Upper lobe of left lung (tissue), 6 donors: ENCODE results near the gene FUCA2. TPM values are rescaled to one million over a fixed set of nuclear protein-coding genes. Genes with fewer than 3 reads are reported as not detected.

ENCODE experiments used
- ATAC-seq, 2 donors: fragments of 200-7000 bp; cut with Tn5 transposase; one replicate each; pipeline ENCODE4 v1.9.1; 2022; ENCODE audit warnings: mild to moderate bottlenecking in 2 of 2, moderate library complexity in 2 of 2; ENCODE audit not compliant: low FRiP score in 2 of 2
- DNase-seq, 2 donors: peaks; one replicate each; pipeline ENCODE4 v3.0.0-alpha.2; 2019 to 2020
- H3K27ac ChIP-seq, 4 donors: fragments of 200-600 bp; sonication (generic); one replicate each; pipeline ENCODE4 v1.5.1; 2016 to 2019
- H3K27me3 ChIP-seq, 4 donors: fragments of 200-600 bp; sonication (generic); one replicate each; pipeline ENCODE4 v1.5.1; 2017 to 2019
- H3K36me3 ChIP-seq, 4 donors: fragments of 200-600 bp; sonication (generic); one replicate each; pipeline ENCODE4 v1.5.1; 2016 to 2019
- H3K4me1 ChIP-seq, 4 donors: fragments of 200-600 bp; sonication (generic); one replicate each; pipeline ENCODE4 v1.5.1; 2018 to 2019
- H3K4me3 ChIP-seq, 4 donors: fragments of 200-600 bp; sonication (generic); one replicate each; pipeline ENCODE4 v1.5.1; 2017 to 2019; ENCODE audit warnings: mild to moderate bottlenecking in 2 of 4, moderate library complexity in 1 of 4
- H3K9me3 ChIP-seq, 4 donors: fragments of 200-600 bp; sonication (generic); one replicate each; pipeline ENCODE4 v1.5.1; 2018 to 2019
- EP300 ChIP-seq, 4 donors: sonication (generic); formaldehyde crosslinking; IDR thresholded peaks; one replicate each; pipeline ENCODE4 v1.5.1; 2017; ENCODE audit warnings: antibody characterized with exemption in 4 of 4, control low read depth in 2 of 4
- POLR2A ChIP-seq, 4 donors: fragments of 450-650 bp; IDR thresholded peaks; one replicate each; pipeline ENCODE4 v1.5.1; 2016 to 2017; ENCODE audit warnings: antibody characterized with exemption in 4 of 4, mild to moderate bottlenecking in 2 of 4
- POLR2AphosphoS5 ChIP-seq, 2 donors: sonication (generic); formaldehyde crosslinking; IDR thresholded peaks; one replicate each; pipeline ENCODE4 v1.5.1; 2017; ENCODE audit warnings: antibody characterized with exemption in 2 of 2
- WGBS, 2 donors: methylation state at CpG; one replicate each; pipeline ENCODE4 v1.1.5; 2017 to 2018; 5-methylcytosine and 5-hydroxymethylcytosine counted together
- total RNA-seq, 6 donors: library from RNA; depleted of rRNA in 4 of 6; stranded (reverse); fragments of >200 nt in 4 of 6; gene quantifications; one replicate each; pipeline versions ENCODE4 v1.1.0 to v1.2.1, GENCODE V29; 2016 to 2021
- TF ChIP-seq, protein P1 (sequence below), 6 experiments: fragments of 450-650 bp in 4 of 6; fragments of 200-600 bp in 2 of 6; sonication (generic) in 2 of 6; IDR thresholded peaks; one replicate each; pipeline ENCODE4 v1.5.1; 2016 to 2019; ENCODE audit warnings: antibody characterized with exemption in 6 of 6
- donor health status: DM: no; HTN: no; CAD: no; lungs with moderate emphysema.
- donor health status: DM: no; HTN: yes; CAD: no; lungs with severe emphysema.

FUCA2 gene
- total RNA-seq, 6 donors from 2014 or later = 23.1 to 69.9 (median 34.2) TPM

DNA sequence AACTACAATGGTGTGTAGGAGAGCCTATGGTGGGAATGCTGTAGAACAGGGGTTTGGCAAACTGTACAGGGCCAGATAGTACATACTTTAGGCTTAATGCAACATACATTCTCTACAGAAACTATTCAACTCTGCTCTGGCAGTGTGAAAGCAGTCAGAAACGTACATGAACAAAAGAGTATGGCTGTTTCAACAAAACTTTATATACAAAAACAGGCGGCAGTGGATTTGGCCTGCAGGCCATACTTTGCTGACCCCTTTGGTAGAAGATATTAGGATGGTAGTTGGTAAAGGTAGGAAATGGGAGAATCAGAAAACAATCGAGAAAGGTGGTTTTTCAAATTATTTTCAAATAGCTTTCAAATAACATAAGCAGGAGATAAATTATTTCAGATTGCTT lies 24.8 kb downstream of the FUCA2 start:
- no peaks in the 10 kb centered on the region for H3K27me3 ChIP-seq
- H3K9me3 ChIP-seq = no peaks in the 10 kb centered on the region
- peaks cover 0 to 9% (median 0%) of the 10 kb centered on the region in 4 donors for H3K36me3 ChIP-seq
- DNase-seq = no peak
- H3K4me3 ChIP-seq = no peak overlapping the region
- TF ChIP-seq, protein P1, sequence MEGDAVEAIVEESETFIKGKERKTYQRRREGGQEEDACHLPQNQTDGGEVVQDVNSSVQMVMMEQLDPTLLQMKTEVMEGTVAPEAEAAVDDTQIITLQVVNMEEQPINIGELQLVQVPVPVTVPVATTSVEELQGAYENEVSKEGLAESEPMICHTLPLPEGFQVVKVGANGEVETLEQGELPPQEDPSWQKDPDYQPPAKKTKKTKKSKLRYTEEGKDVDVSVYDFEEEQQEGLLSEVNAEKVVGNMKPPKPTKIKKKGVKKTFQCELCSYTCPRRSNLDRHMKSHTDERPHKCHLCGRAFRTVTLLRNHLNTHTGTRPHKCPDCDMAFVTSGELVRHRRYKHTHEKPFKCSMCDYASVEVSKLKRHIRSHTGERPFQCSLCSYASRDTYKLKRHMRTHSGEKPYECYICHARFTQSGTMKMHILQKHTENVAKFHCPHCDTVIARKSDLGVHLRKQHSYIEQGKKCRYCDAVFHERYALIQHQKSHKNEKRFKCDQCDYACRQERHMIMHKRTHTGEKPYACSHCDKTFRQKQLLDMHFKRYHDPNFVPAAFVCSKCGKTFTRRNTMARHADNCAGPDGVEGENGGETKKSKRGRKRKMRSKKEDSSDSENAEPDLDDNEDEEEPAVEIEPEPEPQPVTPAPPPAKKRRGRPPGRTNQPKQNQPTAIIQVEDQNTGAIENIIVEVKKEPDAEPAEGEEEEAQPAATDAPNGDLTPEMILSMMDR (IDR thresholded peaks at IDR 0.05) = no peak
- TF ChIP-seq POLR2A (IDR thresholded peaks at IDR 0.05) = no peak
- TF ChIP-seq EP300 (IDR thresholded peaks at IDR 0.05) = no peak
- TF ChIP-seq POLR2AphosphoS5 (IDR thresholded peaks at IDR 0.05) = no peak
- no peaks in the 10 kb centered on the region for H3K4me1 ChIP-seq
- H3K27ac ChIP-seq = no peak overlapping the region
- ATAC-seq = no peak
- 90 to 94% methylated on average over 3 of the region's 3 CpGs for WGBS, 2 donors

GRCh38 chr6:143485967-143486366 lies 25.6 kb downstream of the FUCA2 start:
- no peak for TF ChIP-seq POLR2A (IDR thresholded peaks at IDR 0.05)
- TF ChIP-seq, protein P1 (IDR thresholded peaks at IDR 0.05) = no peak
- TF ChIP-seq POLR2AphosphoS5 (IDR thresholded peaks at IDR 0.05) = no peak
- TF ChIP-seq EP300 (IDR thresholded peaks at IDR 0.05) = no peak
- DNase-seq = no peak
- H3K9me3 ChIP-seq = no peaks in the 10 kb centered on the region
- H3K4me1 ChIP-seq = no peaks in the 10 kb centered on the region
- no peak for ATAC-seq
- no peak overlapping the region for H3K27ac ChIP-seq
- no peak overlapping the region for H3K4me3 ChIP-seq
- WGBS, 2 donors = 89 to 91% methylated on average over 2 of the region's 2 CpGs
- peaks cover 0 to 9% (median 0%) of the 10 kb centered on the region in 4 donors for H3K36me3 ChIP-seq
- no peaks in the 10 kb centered on the region for H3K27me3 ChIP-seq

DNA sequence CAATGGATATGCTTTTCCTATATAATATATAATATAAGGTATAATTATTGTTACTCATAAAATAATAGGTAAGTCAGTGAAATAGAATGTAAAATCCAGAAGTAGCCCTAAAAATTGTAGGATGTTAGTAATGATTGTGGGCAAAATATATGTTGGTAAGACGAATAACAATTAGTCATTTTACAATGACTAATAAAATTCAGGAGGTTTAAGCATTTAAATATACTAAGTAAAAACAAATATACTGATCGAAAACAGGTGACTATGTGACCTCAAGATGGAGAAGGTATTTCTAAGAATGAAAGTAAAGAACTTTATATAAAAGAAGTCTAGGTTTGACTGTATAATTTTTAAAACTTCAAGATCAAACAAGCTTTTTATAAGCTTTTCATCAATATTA lies 28.9 kb downstream of the FUCA2 start:
- Histone ChIP-seq H3K4me1 (no peaks in the 10 kb centered on the region), H3K9me3 (no peaks in the 10 kb centered on the region), H3K27me3 (no peaks in the 10 kb centered on the region), H3K27ac (no peak overlapping the region), H3K4me3 (no peak overlapping the region), H3K36me3 (peaks cover 0 to 28% (median 0%) of the 10 kb centered on the region in 4 donors)
- ATAC-seq = no peak
- TF ChIP-seq EP300 (IDR thresholded peaks at IDR 0.05) (no peak), POLR2AphosphoS5 (IDR thresholded peaks at IDR 0.05) (no peak), POLR2A (IDR thresholded peaks at IDR 0.05) (no peak)
- TF ChIP-seq, protein P1 (IDR thresholded peaks at IDR 0.05) = no peak
- 67 to 94% methylated on average over 2 of the region's 2 CpGs for WGBS, 2 donors
- no peak for DNase-seq

- WGBS, 2 donors = 92 to 97% methylated on average over 3 of the region's 3 CpGs
- DNase-seq (no peak), ATAC-seq (no peak)
- no peak for TF ChIP-seq EP300 (IDR thresholded peaks at IDR 0.05)
- TF ChIP-seq POLR2A (IDR thresholded peaks at IDR 0.05) = no peak
- TF ChIP-seq, protein P1 (IDR thresholded peaks at IDR 0.05) = no peak
- no peak for TF ChIP-seq POLR2AphosphoS5 (IDR thresholded peaks at IDR 0.05)
- Histone ChIP-seq H3K27ac (no peak overlapping the region), H3K27me3 (no peaks in the 10 kb centered on the region), H3K36me3 (peaks cover 0 to 54% (median 4%) of the 10 kb centered on the region in 4 donors), H3K9me3 (no peaks in the 10 kb centered on the region), H3K4me3 (no peak overlapping the region), H3K4me1 (no peaks in the 10 kb centered on the region)
Observed at GRCh38 chr6:143478479-143479062, 32.9 kb downstream of the FUCA2 start.

- Histone ChIP-seq H3K4me1 (no peaks in the 10 kb centered on the region), H3K9me3 (no peaks in the 10 kb centered on the region), H3K4me3 (no peak overlapping the region), H3K27me3 (no peaks in the 10 kb centered on the region), H3K27ac (no peak overlapping the region), H3K36me3 (peaks cover 5 to 74% (median 11%) of the 10 kb centered on the region in 4 donors)
- 90 to 96% methylated on average over 1 of the region's 1 CpG for WGBS, 2 donors
- DNase-seq (no peak), ATAC-seq (no peak)
- TF ChIP-seq, protein P1 (IDR thresholded peaks at IDR 0.05) = no peak
- no peak for TF ChIP-seq EP300 (IDR thresholded peaks at IDR 0.05)
Observed at GRCh38 chr6:143476545-143476944, 35.0 kb downstream of the FUCA2 start.
